GM18909 (cell line): ENCODE measurements around the gene CA6.
"Not testable (repeated sequence)": the region's sequence is repeated elsewhere in the genome, so short reads cannot be mapped to it uniquely, and the experiment has no call there.

Experiments
- ATAC-seq: cut with Tn5 transposase; IDR thresholded peaks from one replicate; pipeline ENCODE4 v1.9.1; 2021; ENCODE audit warnings: mild to moderate bottlenecking; ENCODE audit not compliant: unreplicated experiment, poor library complexity

CA6 gene

GRCh38 chr1:9001534-9002214 is 56.0 kb downstream of the CA6 start:
- ATAC-seq: not testable (repeated sequence)

GRCh38 chr1:9002215-9002560 is 56.5 kb downstream of the CA6 start:
- ATAC-seq: not testable (repeated sequence)

- no peak for ATAC-seq
Observed at GRCh38 chr1:9004031-9004699, 58.5 kb downstream of the CA6 start.

GRCh38 chr1:9004700-9005394 is 59.2 kb downstream of the CA6 start:
- ATAC-seq: no peak

- no peak for ATAC-seq
Observed at GRCh38 chr1:9005395-9005708, 59.7 kb downstream of the CA6 start.

- no peak for ATAC-seq
Observed at GRCh38 chr1:9006956-9007615, 61.4 kb downstream of the CA6 start.

- ATAC-seq: no peak
Observed at GRCh38 chr1:9008236-9008635, 62.6 kb downstream of the CA6 start.

- no peak for ATAC-seq
Observed at GRCh38 chr1:9009438-9010370, 64.0 kb downstream of the CA6 start.

GRCh38 chr1:9010781-9011323 is 65.2 kb downstream of the CA6 start:
- ATAC-seq: peak; percentile 50

- ATAC-seq: no peak
Observed at GRCh38 chr1:9013819-9014218, 68.2 kb downstream of the CA6 start.

- no peak for ATAC-seq
Observed at GRCh38 chr1:9014475-9015375, 69.1 kb downstream of the CA6 start.

GRCh38 chr1:9016455-9016854 is 70.8 kb downstream of the CA6 start:
- ATAC-seq: no peak

- no peak for ATAC-seq
Observed at GRCh38 chr1:9018333-9018732, 72.7 kb downstream of the CA6 start.

GRCh38 chr1:9019896-9020295 is 74.2 kb downstream of the CA6 start:
- no peak for ATAC-seq

- ATAC-seq: no peak
Observed at GRCh38 chr1:9020305-9020704, 74.6 kb downstream of the CA6 start.

GRCh38 chr1:9022026-9022738 is 76.5 kb downstream of the CA6 start:
- ATAC-seq: not testable (repeated sequence)

- ATAC-seq: no peak
Observed at GRCh38 chr1:9022773-9023172, 77.1 kb downstream of the CA6 start.
